Ovary (tissue), 3 donors: ENCODE measurements around the gene ALG2.

Source experiments
- CTCF ChIP-seq, 3 donors: fragments of 450-650 bp in 2 of 3; fragments of 200-600 bp in 1 of 3; IDR thresholded peaks; one replicate each; pipeline versions ENCODE4 v1.5.1 to v1.8.0; 2016 to 2022; ENCODE audit warnings: antibody characterized with exemption in 3 of 3, mild to moderate bottlenecking in 1 of 3
- EP300 ChIP-seq: sonication (generic); formaldehyde crosslinking; IDR thresholded peaks from one replicate; pipeline ENCODE4 v1.6.1; 2017; ENCODE audit warnings: antibody characterized with exemption
- POLR2A ChIP-seq: fragments of 450-650 bp; IDR thresholded peaks from one replicate; pipeline ENCODE4 v1.6.1; 2017; ENCODE audit warnings: antibody characterized with exemption, mild to moderate bottlenecking, moderate library complexity
- donor health status: DM: no; HTN: no; CAD: no.

GRCh38 chr9:99241106-99241505 lies 19.4 kb upstream of the ALG2 start:
- TF ChIP-seq POLR2A (no peak), CTCF (IDR thresholded peaks at IDR 0.05) (no peak), EP300 (no peak)
